Coronary artery (tissue), 2 donors: ENCODE measurements around the gene NRXN2.

Experiments used
- DNase-seq: peaks from one replicate; pipeline ENCODE4 v3.0.0-alpha.2; 2017; ENCODE audit warnings: low spot score
- H3K27ac ChIP-seq, 2 donors: fragments of 200-600 bp; sonication (generic); one replicate each; pipeline ENCODE4 v1.5.1; 2016 to 2019
- H3K4me3 ChIP-seq: fragments of 200-600 bp; sonication (generic); 2 replicates; pipeline ENCODE4 v1.5.1; 2016; ENCODE audit warnings: mild to moderate bottlenecking, moderate library complexity
- CTCF ChIP-seq: fragments of 200-600 bp; sonication (generic); IDR thresholded peaks from one replicate; pipeline ENCODE4 v1.5.1; 2019; ENCODE audit warnings: antibody characterized with exemption

Gene NRXN2

DNA sequence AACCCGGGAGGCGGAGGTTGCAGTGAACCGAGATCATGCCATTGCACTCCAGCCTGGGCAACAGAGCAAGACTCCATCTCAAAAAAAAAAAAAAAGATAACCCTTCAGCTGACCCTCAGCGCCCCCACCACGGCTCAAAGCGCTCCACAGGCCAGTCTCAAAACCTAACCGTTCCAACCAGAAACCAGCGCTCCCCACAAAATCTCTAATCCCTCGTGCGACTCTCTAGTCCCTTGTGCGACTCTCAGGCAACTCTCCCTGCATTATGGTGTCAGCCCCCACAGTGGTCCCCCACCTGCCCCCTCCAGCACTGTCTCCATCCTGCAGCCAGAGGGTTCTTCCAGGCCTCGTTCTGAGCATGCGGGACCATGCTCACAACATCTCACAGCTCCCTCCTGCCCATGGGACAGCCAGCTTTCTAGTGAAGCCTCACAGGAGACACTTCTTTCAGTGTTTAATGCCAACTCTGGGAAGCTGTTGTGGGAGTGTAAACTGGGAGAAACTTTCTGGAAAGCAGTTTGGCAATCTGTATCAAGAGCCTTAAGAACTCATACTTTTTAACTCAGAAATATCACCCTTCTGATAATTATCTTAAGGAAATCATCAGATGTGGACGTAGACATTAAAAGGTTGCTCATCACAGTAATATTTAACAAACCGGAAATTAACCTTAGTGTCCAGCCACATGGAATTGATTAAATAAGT lies 25.1 kb upstream of the NRXN2 start:
- DNase-seq: no peak
- Histone ChIP-seq H3K27ac (no peak overlapping the region), H3K4me3 (no peak overlapping the region)
- no peak for TF ChIP-seq CTCF

- TF ChIP-seq CTCF: no peak
- DNase-seq: no peak
- Histone ChIP-seq H3K4me3 (peak overlapping the region; percentile 76), H3K27ac (peak overlapping the region; percentile 91 to 99)
Measured at GRCh38 chr11:64746486-64746885, 23.5 kb upstream of the NRXN2 start.

DNA sequence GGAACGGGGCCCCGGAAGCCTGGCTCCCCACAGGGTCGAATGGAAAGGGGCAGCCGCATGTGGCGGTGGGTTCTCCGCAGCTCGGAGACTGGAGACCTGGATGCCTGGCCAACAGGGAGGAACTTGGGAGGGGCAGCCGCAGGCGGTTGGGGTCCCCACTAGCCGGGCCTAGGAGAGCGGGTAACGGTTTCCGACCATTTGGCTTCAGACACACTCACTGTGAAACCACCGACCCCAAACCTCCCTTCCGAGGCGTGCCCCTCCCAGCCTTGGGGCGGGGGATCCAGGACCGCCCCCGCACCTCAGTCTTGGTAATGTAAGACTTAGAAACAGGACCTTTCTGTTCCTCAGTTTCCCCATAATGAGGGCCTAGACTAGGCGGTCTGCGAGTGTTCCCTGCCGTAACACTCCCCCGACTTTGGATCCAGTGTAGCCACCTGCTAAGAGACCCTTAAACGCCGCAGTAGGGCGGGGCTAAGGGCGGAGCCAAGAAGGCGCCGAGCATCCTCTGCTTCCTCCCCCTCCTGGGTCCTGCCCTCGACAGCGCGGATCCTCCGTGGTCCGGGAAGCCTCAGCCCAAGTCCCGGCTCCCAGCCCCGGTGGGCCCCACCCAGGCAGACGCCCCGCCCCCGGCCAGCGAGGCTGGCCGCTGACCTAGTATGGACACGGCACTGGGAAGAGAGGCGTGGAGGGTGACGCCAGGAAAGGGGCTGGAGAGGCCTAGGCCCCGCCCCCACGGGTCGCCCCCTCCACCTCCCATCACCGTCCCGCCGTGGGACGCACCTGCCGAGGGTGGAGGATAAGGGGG lies 22.7 kb upstream of the NRXN2 start:
- no peak for TF ChIP-seq CTCF
- Histone ChIP-seq H3K27ac (peak overlapping the region; percentile 91 to 99), H3K4me3 (peak overlapping the region; percentile 76)
- peak; percentile 97 for DNase-seq

DNA sequence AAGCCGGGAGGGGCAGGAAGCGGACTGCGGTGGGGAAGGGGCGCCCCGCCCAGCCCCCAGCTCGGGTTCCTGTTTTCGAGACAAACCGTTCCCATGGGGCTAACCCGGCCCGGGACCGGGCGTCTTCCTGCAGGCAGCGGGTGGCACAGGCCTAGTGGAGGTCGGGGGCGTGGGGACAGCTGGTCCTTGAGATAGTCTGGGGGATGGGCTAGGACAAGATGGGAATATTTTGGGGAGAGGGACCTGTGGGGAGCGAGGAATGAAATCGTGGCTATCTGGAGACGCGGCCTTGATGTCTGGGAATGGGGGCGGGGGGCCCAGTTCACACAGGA lies 22.2 kb upstream of the NRXN2 start:
- Histone ChIP-seq H3K27ac (peak overlapping the region; percentile 91 to 99), H3K4me3 (peak overlapping the region; percentile 76)
- no peak for DNase-seq
- no peak for TF ChIP-seq CTCF

DNA sequence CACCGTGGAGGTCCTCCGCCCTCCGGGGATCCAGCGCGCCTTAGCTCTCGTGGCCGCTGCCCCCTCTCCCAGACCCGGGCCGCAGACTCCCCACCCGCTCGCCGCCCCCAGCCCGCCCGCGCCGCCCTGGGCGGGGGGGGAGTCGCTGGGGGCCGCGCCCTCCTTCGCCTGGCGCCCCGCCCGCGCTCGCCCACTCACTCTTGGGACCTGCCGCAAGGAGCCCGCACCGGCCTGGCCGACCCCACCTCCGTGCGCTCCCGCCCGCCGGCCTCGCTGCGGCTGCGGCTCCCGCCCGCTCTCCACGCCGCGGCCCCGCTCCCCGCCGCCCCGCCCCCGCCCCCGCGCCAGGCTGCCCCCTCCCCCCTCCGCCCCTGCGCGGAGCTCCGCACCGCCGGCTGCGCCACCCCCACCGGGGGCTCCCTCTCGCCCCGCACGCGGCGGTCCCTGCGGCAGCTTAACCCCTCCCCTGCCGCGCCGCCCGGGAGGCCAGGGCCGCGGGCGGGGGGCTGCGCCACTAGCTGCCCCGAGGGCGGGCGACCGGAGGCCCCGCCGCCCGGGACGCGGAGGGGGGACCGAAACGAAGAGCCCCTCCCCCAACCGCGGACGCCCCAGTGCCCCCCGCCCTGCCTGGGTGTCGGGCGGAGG lies 21.7 kb upstream of the NRXN2 start:
- no peak for TF ChIP-seq CTCF
- Histone ChIP-seq H3K27ac (peak overlapping the region; percentile 91 to 99), H3K4me3 (peak overlapping the region; percentile 76)
- DNase-seq: no peak

- DNase-seq: peak; percentile 88
- peak; percentile 52 for TF ChIP-seq CTCF
- Histone ChIP-seq H3K27ac (peak within 1 kb of the TSS; percentile 91 to 99), H3K4me3 (peak within 1 kb of the TSS; percentile 76)
Measured at GRCh38 chr11:64743591-64744543, 20.9 kb upstream of the NRXN2 start, which contains the start of gene RASGRP2. TSS of gene RASGRP2 (minus strand) at chr11:64744142. CDS start at chr11:64742866, 1,276 bp downstream.
